ENCODE data around the gene HCFC2.

- no peak for TF ChIP-seq CTCF (IDR thresholded peaks at IDR 0.05)
- TF ChIP-seq POLR2A (IDR thresholded peaks at IDR 0.05): no peak
Measured at GRCh38 chr12:104121001-104121400, 56.7 kb downstream of the HCFC2 start.
